IMR-90 (cell line): ENCODE measurements around the gene HGF. TPM values are rescaled to one million over a fixed set of nuclear protein-coding genes. Genes with fewer than 3 reads are reported as not detected.

ENCODE experiments used
- ATAC-seq: fragments of 200-7000 bp; cut with Tn5 transposase; 2 replicates; pipeline ENCODE4 v1.9.1; 2020; ENCODE audit warnings: low read depth, mild to moderate bottlenecking, moderate library complexity
- BruUV-seq: library from RNA; stranded (reverse); fragments of 400-500 nt; replicated peaks from 2 replicates; lab custom pipeline; 2021; lab: Mats Ljungman, UMichigan
- CTCF ChIA-PET: fragments of 300-600 bp; formaldehyde crosslinking; extraction: SDS; loops from one replicate; lab custom pipeline; 2021; ENCODE audit warnings: antibody characterized with exemption; lab: Yijun Ruan, JAX
- POLR2A ChIA-PET: fragments of 300-600 bp; sonication (Branson Sonifier 250); formaldehyde crosslinking; loops from one replicate; lab custom pipeline; 2022; ENCODE audit warnings: antibody characterized with exemption; ENCODE audit not compliant: unreplicated experiment; lab: Charles Lee
- DNase-seq: peaks from one replicate; pipeline ENCODE4 v3.0.0; 2013
- H2AFZ ChIP-seq: replicated peaks from 2 replicates; pipeline ENCODE3; 2013; ENCODE audit warnings: low read length, mild to moderate bottlenecking; ENCODE audit not compliant: poor library complexity
- H2AK5ac ChIP-seq: 2 replicates; pipeline ENCODE4 v1.6.1; 2013; ENCODE audit warnings: low read depth, low read length, inconsistent platforms
- H2AK9ac ChIP-seq: replicated peaks from 2 replicates; pipeline ENCODE3; 2013; ENCODE audit warnings: mild to moderate bottlenecking, low read depth, low read length, moderate library complexity; ENCODE audit not compliant: poor library complexity
- H2BK120ac ChIP-seq: 2 replicates; pipeline ENCODE4 v1.6.1; 2013; ENCODE audit warnings: low read depth, low read length, inconsistent platforms
- H2BK15ac ChIP-seq: 3 replicates; pipeline ENCODE4 v1.6.1; 2013; ENCODE audit warnings: low read depth, low read length, inconsistent platforms
- H2BK20ac ChIP-seq: 2 replicates; pipeline ENCODE4 v1.6.1; 2013; ENCODE audit warnings: low read depth, mild to moderate bottlenecking, inconsistent platforms, low read length, moderate library complexity
- H2BK5ac ChIP-seq: 2 replicates; pipeline ENCODE4 v1.6.1; 2013; ENCODE audit warnings: mild to moderate bottlenecking, low read depth, low read length, inconsistent platforms; ENCODE audit not compliant: poor library complexity, severe bottlenecking
- H3K14ac ChIP-seq: replicated peaks from 2 replicates; pipeline ENCODE4 v1.6.1; 2013; ENCODE audit warnings: low read depth, low read length, inconsistent platforms
- H3K18ac ChIP-seq: 2 replicates; pipeline ENCODE4 v1.6.1; 2013; ENCODE audit warnings: low read depth, low read length, control low read depth
- H3K23ac ChIP-seq: 2 replicates; pipeline ENCODE4 v1.6.1; 2013; ENCODE audit warnings: low read depth, low read length, inconsistent platforms
- H3K27ac ChIP-seq: 2 replicates; pipeline ENCODE4 v1.5.1; 2013; ENCODE audit warnings: mild to moderate bottlenecking, control low read depth, low read length; ENCODE audit not compliant: insufficient read depth
- H3K27me3 ChIP-seq: 2 replicates; pipeline ENCODE4 v1.6.1; 2013; ENCODE audit warnings: low read length; ENCODE audit not compliant: control insufficient read depth, insufficient read depth
- H3K36me3 ChIP-seq: 2 replicates; pipeline ENCODE4 v1.6.1; 2013; ENCODE audit warnings: low read length, mixed read lengths; ENCODE audit not compliant: control insufficient read depth, insufficient read depth
- H3K4ac ChIP-seq: 2 replicates; pipeline ENCODE4 v1.6.1; 2013; ENCODE audit warnings: low read depth, low read length, inconsistent platforms
- H3K4me1 ChIP-seq: 2 replicates; pipeline ENCODE4 v1.6.1; 2013; ENCODE audit warnings: low read length, mixed read lengths; ENCODE audit not compliant: control insufficient read depth, insufficient read depth
- H3K4me2 ChIP-seq: 2 replicates; pipeline ENCODE4 v1.6.1; 2013; ENCODE audit warnings: low read depth, mild to moderate bottlenecking, control low read depth, low read length, moderate library complexity
- H3K4me3 ChIP-seq: 2 replicates; pipeline ENCODE4 v1.5.1; 2013; ENCODE audit warnings: low read depth, mild to moderate bottlenecking, control low read depth, low read length, moderate library complexity; ENCODE audit not compliant: insufficient read depth
- H3K56ac ChIP-seq: 2 replicates; pipeline ENCODE4 v1.6.1; 2013; ENCODE audit warnings: low read length, inconsistent platforms; ENCODE audit not compliant: insufficient read depth; ENCODE audit errors: extremely low read depth
- H3K79me1 ChIP-seq, 2 experiments: 2 replicates each; pipeline ENCODE4 v1.6.1; 2013; ENCODE audit warnings: low read length in 2 of 2, inconsistent platforms in 1 of 2, low read depth in 1 of 2
- H3K9ac ChIP-seq: 2 replicates; pipeline ENCODE4 v1.6.1; 2013; ENCODE audit warnings: low read depth, low read length, control low read depth
- H3K9me1 ChIP-seq: 2 replicates; pipeline ENCODE4 v1.6.1; 2013; ENCODE audit warnings: low read length, inconsistent platforms; ENCODE audit not compliant: insufficient read depth
- H3K9me3 ChIP-seq: 2 replicates; pipeline ENCODE4 v1.6.1; 2013; ENCODE audit warnings: low read length; ENCODE audit not compliant: control insufficient read depth, insufficient read depth
- H4K20me1 ChIP-seq: 2 replicates; pipeline ENCODE4 v1.6.1; 2013; ENCODE audit warnings: low read length, inconsistent platforms; ENCODE audit not compliant: insufficient read depth
- H4K5ac ChIP-seq: 2 replicates; pipeline ENCODE4 v1.6.1; 2013; ENCODE audit warnings: mild to moderate bottlenecking, low read depth, low read length, control low read depth
- H4K8ac ChIP-seq, 2 experiments: 2 replicates each; pipeline ENCODE4 v1.6.1; 2013; ENCODE audit warnings: low read depth in 2 of 2, low read length in 2 of 2, control low read depth in 1 of 2, inconsistent platforms in 1 of 2
- H4K91ac ChIP-seq: 2 replicates; pipeline ENCODE4 v1.6.1; 2013; ENCODE audit warnings: low read depth, low read length, inconsistent platforms; ENCODE audit not compliant: insufficient read depth
- BHLHE40 ChIP-seq: fragments of 150-350 bp; IDR thresholded peaks from 2 replicates; pipeline ENCODE4 v1.6.1; 2016; ENCODE audit warnings: mild to moderate bottlenecking, low read depth, low read length
- CEBPB ChIP-seq: IDR thresholded peaks from 2 replicates; pipeline ENCODE4 v1.6.1; 2012; ENCODE audit warnings: low read depth, low read length, improper control_type of control experiment
- CHD1 ChIP-seq: IDR thresholded peaks from 2 replicates; pipeline ENCODE4 v1.6.1; 2012; ENCODE audit warnings: low read depth, low read length, improper control_type of control experiment
- FOS ChIP-seq: fragments of 150-350 bp; IDR thresholded peaks from 2 replicates; pipeline ENCODE4 v1.6.1; 2016; ENCODE audit warnings: low read depth, low read length
- MAFK ChIP-seq: IDR thresholded peaks from 2 replicates; pipeline ENCODE4 v1.6.1; 2012; ENCODE audit warnings: low read depth, low read length, improper control_type of control experiment
- MAZ ChIP-seq: IDR thresholded peaks from 2 replicates; pipeline ENCODE4 v1.6.1; 2012; ENCODE audit warnings: low read depth, mild to moderate bottlenecking, low read length, improper control_type of control experiment, moderate library complexity, borderline replicate concordance
- MXI1 ChIP-seq: IDR thresholded peaks from 2 replicates; pipeline ENCODE4 v1.6.1; 2012; ENCODE audit warnings: low read depth, mild to moderate bottlenecking, low read length, moderate library complexity, borderline replicate concordance
- NFE2L2 ChIP-seq: fragments of 150-350 bp; IDR thresholded peaks from 2 replicates; pipeline ENCODE4 v1.6.1; 2016; ENCODE audit warnings: low read depth, mild to moderate bottlenecking, low read length
- POLR2A ChIP-seq: IDR thresholded peaks from 2 replicates; pipeline ENCODE4 v1.6.1; 2012; ENCODE audit warnings: mild to moderate bottlenecking, low read depth, low read length
- RAD21 ChIP-seq: IDR thresholded peaks from 2 replicates; pipeline ENCODE4 v1.6.1; 2012; ENCODE audit warnings: low read length, improper control_type of control experiment
- RCOR1 ChIP-seq: IDR thresholded peaks from 2 replicates; pipeline ENCODE4 v1.6.1; 2012; ENCODE audit warnings: mild to moderate bottlenecking, low read length, improper control_type of control experiment; ENCODE audit not compliant: insufficient replicate concordance
- RFX5 ChIP-seq: IDR thresholded peaks from 2 replicates; pipeline ENCODE4 v1.8.0; 2012; ENCODE audit warnings: low read depth, mild to moderate bottlenecking, low read length, moderate library complexity
- WGBS, 2 experiments: methylation state at CpG; one replicate each; pipeline versions ENCODE4 v1.1.5 to v1.1.7; 2013; ENCODE audit warnings: missing lambda C conversion rate in 2 of 2; ENCODE audit not compliant: insufficient read length in 1 of 2; ENCODE audit errors: extremely low coverage in 2 of 2; 5-methylcytosine and 5-hydroxymethylcytosine counted together
- dilution Hi-C: fragments of 300-500 bp; cut with HindIII; formaldehyde crosslinking; loops from one replicate; pipeline ENCODE4 v1.14.3; 2018; ENCODE audit warnings: low sequenced_read_pairs; ENCODE audit not compliant: unreplicated experiment
- in situ Hi-C: fragments of 300-500 bp; cut with MboI; formaldehyde crosslinking; loops from 3 replicates; pipeline ENCODE4 v1.14.3; 2019; ENCODE audit warnings: low sequenced_read_pairs, inconsistent platforms, mixed read lengths
- intact Hi-C: fragments of 100-400 bp; cut with micrococcal nuclease; formaldehyde crosslinking; loops from 2 replicates; pipeline ENCODE4 v1.10.0; 2022
- polyA plus RNA-seq, 3 experiments: library from polyadenylated mRNA; depleted of rRNA; stranded (reverse); fragments of >200 nt; gene quantifications; 2 replicates each; pipeline ENCODE4 v1.2.3, GENCODE V29; 2012; ENCODE audit warnings: low replicate concordance in 1 of 3
- total RNA-seq: library from RNA; depleted of rRNA; stranded (reverse); fragments of >200 nt; gene quantifications from 2 replicates; pipeline ENCODE4 v1.2.3, GENCODE V29; 2012
- TF ChIP-seq, protein P1 (sequence below): conservative IDR thresholded peaks from 2 replicates; pipeline ENCODE4 v1.5.1; 2012; ENCODE audit warnings: mild to moderate bottlenecking, low read depth, low read length, improper control_type of control experiment
- TF ChIP-seq, protein P2 (sequence below): fragments of 150-350 bp; IDR thresholded peaks from 2 replicates; pipeline ENCODE4 v1.6.1; 2016; ENCODE audit warnings: low read depth, mild to moderate bottlenecking, low read length, moderate library complexity, borderline replicate concordance
- TF ChIP-seq, protein P3 (sequence below): fragments of 150-350 bp; IDR thresholded peaks from 2 replicates; pipeline ENCODE4 v1.6.1; 2017; ENCODE audit warnings: mild to moderate bottlenecking, antibody characterized with exemption, low read length, low read depth

The HGF gene
- total and polyA plus RNA-seq, 2 of the 4 experiments (the other 2 are of a cell fraction): 16.8 to 50.9 TPM

DNA sequence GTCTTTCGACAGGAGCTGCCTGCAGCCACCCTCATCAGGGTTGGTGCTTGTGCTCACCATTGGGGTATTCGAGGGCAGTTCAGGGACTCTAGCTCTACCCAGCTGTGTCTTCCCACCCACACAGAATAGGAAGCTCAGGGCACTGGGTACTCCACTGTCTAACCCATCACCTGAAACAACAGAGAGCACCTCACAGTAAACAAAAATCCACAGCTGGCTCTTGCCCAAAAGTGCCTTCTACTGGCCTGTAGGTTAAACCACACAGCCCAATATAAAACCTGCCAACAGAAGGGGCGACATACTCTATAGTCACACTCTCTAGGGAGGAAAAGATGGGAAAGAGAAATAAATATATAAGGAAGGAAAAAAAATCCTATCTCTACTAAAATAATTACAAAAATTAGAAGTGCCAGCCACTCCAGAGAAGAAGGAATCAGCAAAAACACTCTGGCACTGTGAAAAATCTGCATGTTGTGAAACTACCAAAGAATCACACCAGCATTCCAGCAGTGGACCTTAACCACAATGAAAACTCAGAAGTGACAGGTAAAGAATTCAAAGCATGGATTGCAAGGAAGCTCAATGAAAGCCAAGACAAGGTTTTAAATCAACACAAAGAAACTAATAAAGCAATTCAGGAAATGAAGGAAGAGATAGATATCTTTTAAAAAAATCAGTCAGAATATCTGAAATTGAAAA, 110.0 kb downstream of the HGF start:
- Histone ChIP-seq H2AK5ac (no peak overlapping the region), H3K36me3 (no peaks in the 10 kb centered on the region), H3K9me3 (no peaks in the 10 kb centered on the region; the same call in 1 of the 2 replicates), H4K8ac (peak overlapping the region in 1 of 2 experiments; percentile 44; a peak in 1 of 4 replicates), H3K4ac (peak overlapping the region; percentile 35), H3K56ac (no peak overlapping the region), H4K20me1 (no peaks in the 10 kb centered on the region), H3K4me3 (no peak overlapping the region), H2AK9ac (no peak overlapping the region), H3K79me1 (no peaks in the 10 kb centered on the region), H3K18ac (peak overlapping the region; percentile 16), H3K14ac (peak overlapping the region; percentile 66; the same call in 1 of the 2 replicates), H3K4me2 (no peak overlapping the region), H2AFZ (no peak overlapping the region), H4K5ac (peak overlapping the region; percentile 6; the same call in 1 of the 2 replicates), H2BK15ac (peak overlapping the region; percentile 68; the same call in 2 of the 3 replicates), H2BK5ac (peak overlapping the region; percentile 2), H2BK120ac (peak overlapping the region; percentile 65; the same call in 1 of the 2 replicates), H3K4me1 (peaks cover 5% of the 10 kb centered on the region), H3K27me3 (no peaks in the 10 kb centered on the region), H3K23ac (0 out of 2 replicates have a peak overlapping the region, but pooled peaks have one; percentile 48), H3K9me1 (no peaks in the 10 kb centered on the region), H2BK20ac (peak overlapping the region; percentile 40), H4K91ac (peak overlapping the region; percentile 46; the same call in 1 of the 2 replicates), H3K9ac (no peak overlapping the region), H3K27ac (no peak overlapping the region)
- 100% methylated on average over 1 of the region's 3 CpGs; no CpG with 5 or more reads in 1 of the 2 experiments for WGBS, 2 experiments
- no TSS peak for BruUV-seq
- in situ Hi-C loops: no loop called here
- CTCF ChIA-PET: no interaction called here
- ATAC-seq (no peak), DNase-seq (no peak)
- POLR2A ChIA-PET: no interaction called here
- intact Hi-C loops: no loop called here
- dilution Hi-C loops: no loop called here
- TF ChIP-seq, protein P1, sequence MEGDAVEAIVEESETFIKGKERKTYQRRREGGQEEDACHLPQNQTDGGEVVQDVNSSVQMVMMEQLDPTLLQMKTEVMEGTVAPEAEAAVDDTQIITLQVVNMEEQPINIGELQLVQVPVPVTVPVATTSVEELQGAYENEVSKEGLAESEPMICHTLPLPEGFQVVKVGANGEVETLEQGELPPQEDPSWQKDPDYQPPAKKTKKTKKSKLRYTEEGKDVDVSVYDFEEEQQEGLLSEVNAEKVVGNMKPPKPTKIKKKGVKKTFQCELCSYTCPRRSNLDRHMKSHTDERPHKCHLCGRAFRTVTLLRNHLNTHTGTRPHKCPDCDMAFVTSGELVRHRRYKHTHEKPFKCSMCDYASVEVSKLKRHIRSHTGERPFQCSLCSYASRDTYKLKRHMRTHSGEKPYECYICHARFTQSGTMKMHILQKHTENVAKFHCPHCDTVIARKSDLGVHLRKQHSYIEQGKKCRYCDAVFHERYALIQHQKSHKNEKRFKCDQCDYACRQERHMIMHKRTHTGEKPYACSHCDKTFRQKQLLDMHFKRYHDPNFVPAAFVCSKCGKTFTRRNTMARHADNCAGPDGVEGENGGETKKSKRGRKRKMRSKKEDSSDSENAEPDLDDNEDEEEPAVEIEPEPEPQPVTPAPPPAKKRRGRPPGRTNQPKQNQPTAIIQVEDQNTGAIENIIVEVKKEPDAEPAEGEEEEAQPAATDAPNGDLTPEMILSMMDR: no peak
- TF ChIP-seq BHLHE40: no peak
- no peak for TF ChIP-seq MAZ
- TF ChIP-seq, protein P2, sequence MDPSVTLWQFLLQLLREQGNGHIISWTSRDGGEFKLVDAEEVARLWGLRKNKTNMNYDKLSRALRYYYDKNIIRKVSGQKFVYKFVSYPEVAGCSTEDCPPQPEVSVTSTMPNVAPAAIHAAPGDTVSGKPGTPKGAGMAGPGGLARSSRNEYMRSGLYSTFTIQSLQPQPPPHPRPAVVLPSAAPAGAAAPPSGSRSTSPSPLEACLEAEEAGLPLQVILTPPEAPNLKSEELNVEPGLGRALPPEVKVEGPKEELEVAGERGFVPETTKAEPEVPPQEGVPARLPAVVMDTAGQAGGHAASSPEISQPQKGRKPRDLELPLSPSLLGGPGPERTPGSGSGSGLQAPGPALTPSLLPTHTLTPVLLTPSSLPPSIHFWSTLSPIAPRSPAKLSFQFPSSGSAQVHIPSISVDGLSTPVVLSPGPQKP: no peak
- TF ChIP-seq RAD21: no peak
- TF ChIP-seq RFX5: no peak
- TF ChIP-seq FOS: no peak
- TF ChIP-seq, protein P3, sequence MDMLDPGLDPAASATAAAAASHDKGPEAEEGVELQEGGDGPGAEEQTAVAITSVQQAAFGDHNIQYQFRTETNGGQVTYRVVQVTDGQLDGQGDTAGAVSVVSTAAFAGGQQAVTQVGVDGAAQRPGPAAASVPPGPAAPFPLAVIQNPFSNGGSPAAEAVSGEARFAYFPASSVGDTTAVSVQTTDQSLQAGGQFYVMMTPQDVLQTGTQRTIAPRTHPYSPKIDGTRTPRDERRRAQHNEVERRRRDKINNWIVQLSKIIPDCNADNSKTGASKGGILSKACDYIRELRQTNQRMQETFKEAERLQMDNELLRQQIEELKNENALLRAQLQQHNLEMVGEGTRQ: no peak
- TF ChIP-seq CHD1: no peak
- TF ChIP-seq MXI1: no peak
- TF ChIP-seq MAFK: no peak
- TF ChIP-seq NFE2L2: no peak
- no peak for TF ChIP-seq RCOR1
- TF ChIP-seq POLR2A: no peak
- TF ChIP-seq CEBPB: no peak
